ENCODE results near the gene TBL2.
"Not testable (repeated sequence)": the region's sequence is repeated elsewhere in the genome, so short reads cannot be mapped to it uniquely, and the experiment has no call there.

The TBL2 gene

DNA sequence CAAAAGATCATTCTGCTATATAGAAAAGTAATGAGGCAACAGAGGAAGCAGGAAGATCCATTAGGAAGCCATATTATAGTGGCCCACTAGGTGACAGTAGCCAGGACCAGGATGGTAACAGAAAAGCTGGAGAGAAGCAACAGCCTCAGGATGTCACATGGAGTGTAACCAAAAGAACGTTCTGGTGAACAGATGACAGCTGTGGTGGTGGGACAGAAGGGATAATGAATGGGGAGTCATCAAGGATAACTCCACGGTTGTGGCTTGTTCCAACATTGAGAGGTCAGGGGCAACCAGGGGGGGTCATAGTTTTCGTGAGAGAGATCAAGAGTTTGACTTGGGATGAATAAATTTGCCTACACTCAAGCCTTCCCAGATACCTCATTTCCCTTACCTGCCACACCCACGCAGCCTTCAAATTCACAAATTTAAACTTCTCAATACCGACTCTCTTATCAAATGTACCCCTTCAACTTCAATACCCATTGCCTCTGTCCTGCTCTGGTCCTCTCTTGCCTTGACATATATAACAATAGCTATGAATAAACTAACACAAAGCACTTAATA, 9.3 kb downstream of the TBL2 start:
- DNase-seq: no peak

DNA sequence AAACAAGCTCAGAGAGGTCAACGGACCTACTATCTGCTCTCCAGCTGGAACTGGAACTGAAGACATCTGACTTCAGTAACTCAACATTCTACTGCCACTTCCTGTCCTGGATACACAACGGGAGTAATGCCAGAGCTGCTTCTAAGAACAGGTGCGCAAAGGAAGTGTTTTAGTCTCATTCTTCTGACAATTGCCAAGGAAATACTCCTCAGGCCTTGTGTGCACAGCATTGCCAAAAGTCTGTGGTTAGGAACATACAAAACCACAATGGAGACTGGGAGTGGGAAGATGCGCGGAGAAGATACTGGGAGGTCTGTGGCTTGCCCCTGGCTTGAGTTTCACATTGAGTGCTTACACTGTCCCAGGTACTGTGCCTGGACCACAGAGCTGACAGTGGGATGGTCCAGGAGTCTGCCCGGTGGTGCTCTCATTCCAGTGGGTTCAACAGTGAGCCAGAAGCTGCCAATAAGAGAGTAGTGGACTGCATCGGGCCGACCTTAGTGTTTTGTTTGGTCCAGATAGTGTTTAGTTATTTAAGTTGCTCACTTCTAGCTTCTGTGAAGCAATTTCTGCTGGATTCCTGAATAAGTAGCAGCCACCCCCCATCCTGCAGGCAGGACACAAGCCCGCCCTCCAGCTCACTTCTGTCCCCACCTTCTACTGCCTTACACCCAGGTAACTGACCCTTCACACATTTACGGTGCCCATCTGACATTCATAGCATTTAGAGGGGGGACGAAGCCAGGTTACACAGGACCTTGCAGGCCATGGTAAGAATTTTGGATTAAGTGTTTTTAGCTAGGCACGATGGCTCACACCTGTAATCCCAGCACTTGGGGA, 10.3 kb downstream of the TBL2 start:
- DNase-seq: no peak

- no peak for DNase-seq
These were observed 11.2 kb downstream of the TBL2 start for GRCh38 chr7:73567140-73567539.

DNA sequence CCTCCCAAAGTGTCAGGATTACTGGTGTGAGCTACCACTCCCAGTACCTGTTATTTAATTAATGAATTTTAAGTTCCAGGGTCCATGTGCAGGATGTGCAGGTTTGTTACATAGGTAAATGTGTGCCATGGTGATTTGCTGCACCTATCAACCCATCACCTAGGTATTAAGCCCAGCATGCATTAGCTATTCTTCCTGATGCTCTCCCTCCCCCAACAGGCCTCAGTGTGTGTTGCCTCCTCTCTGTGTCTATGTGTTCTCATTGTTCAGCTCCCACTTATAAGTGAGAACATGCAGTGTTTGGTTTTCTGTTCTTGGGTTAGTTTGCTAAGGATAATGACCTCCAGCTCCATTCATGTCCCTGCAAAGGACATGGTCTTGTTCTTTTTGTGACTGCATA, 11.9 kb downstream of the TBL2 start:
- not testable (repeated sequence) for DNase-seq

- no peak for DNase-seq
These were observed 12.6 kb downstream of the TBL2 start for GRCh38 chr7:73565675-73566340.

- DNase-seq: no peak
These were observed 18.1 kb downstream of the TBL2 start for GRCh38 chr7:73560109-73560835.

GRCh38 chr7:73557397-73558257, 20.8 kb downstream of the TBL2 start, which contains the start of gene BCL7B:
BCL7B (minus strand) TSS chr7:73557690; CDS start chr7:73557578, 112 bp downstream.
- peak; percentile 68 for DNase-seq

DNA sequence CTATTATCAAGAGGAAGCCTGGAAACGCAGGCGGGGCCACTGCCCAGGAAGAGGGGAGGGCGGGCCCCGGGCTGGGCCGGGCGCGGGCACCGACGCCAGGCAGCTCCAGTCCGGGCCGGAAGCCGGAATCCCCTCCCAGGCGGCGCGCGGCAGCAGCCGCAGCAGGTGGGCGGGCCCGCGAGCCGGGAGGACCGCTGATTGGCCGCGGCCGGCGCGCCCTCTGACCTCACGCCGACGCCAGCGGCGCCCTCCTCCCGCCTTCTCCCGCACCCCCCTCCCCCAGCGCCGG, 21.3 kb downstream of the TBL2 start:
- DNase-seq: peak; percentile 90

DNA sequence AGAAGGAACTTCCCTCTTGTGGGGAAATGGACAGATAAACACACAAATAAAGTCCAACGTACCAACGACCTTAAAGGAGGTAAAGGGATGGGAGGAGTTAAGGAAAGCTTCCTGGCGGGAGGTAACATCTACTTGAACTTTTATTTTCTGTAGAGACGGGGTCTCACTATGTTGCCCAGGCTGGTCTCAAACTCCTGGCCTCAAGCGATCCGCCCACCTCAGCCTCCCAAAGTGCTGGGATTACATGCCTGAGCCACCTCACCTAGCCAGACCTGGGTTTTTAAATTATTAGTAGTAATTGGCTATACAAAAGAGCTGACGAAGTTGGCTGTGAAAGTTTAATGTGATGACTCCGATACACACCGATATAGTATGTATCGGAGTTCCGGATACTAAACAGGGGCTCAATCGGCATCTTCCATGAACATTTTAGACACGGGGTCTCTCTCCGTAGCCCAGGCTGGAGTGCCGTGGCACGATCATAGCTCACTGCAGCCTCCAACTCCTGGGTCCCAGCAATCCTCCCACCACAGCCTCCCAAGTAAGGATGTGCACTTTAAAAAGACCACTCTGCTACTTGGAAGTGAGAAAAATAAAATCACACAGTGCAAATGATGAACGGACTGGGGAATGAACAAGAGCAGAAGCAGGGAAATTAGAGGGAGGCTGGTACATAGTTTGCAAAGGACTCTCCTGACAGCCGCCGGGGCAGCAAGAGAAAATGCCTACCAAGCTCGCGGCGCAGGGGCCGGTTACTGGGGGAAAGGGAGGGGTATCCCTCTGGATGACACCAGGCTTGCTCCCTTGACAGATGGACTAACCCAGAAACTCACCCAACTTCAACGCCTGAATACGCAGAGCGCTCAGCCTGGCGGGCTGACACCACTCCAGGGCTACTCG, 21.9 kb downstream of the TBL2 start:
- DNase-seq: no peak

GRCh38 chr7:73555411-73555982, 22.9 kb downstream of the TBL2 start:
- DNase-seq: no peak

DNA sequence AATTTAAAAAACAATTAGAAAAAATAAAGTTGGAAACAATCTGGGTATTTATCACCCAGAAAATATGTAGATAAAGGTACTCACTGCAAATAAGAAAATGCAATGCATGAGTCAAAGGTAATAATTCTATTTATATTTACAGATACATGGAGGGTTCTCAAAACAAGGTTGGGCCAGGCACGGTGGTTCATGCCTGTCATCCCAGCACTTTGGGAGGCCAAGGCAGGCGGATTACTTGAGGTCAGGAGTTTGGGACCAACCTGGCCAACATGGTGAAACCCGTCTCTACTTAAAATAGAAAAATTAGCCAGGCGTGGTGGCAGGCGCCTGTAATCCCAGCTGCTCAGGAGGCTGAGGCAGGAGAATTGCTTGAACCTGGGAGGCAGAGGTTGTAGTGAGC, 28.3 kb downstream of the TBL2 start:
- not testable (repeated sequence) for DNase-seq

- DNase-seq: no peak
These were observed 29.2 kb downstream of the TBL2 start for GRCh38 chr7:73549176-73549575.

DNA sequence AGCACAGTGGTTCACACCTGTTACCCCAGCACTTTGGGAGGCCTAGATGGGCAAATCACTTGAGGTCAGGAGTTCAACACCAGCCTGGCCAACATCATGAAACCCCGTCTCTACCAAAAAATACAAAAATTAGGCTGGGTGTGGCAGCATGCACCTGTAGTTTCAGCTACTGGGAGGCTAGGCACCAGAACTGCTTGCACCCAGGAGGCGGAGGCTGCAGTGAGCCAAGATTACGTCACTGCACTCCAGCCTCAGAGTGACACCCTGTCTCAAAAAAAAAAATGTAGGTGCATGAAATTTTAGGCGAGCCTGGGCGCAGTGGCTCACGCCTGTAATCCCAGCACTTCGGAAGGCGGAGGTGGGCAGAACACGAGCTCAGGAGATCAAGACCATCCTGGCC, 30.5 kb downstream of the TBL2 start:
- no peak for DNase-seq

- DNase-seq: no peak
These were observed 33.7 kb downstream of the TBL2 start for GRCh38 chr7:73544678-73545077.

- DNase-seq: no peak
These were observed 36.7 kb downstream of the TBL2 start for GRCh38 chr7:73541722-73542121.

DNA sequence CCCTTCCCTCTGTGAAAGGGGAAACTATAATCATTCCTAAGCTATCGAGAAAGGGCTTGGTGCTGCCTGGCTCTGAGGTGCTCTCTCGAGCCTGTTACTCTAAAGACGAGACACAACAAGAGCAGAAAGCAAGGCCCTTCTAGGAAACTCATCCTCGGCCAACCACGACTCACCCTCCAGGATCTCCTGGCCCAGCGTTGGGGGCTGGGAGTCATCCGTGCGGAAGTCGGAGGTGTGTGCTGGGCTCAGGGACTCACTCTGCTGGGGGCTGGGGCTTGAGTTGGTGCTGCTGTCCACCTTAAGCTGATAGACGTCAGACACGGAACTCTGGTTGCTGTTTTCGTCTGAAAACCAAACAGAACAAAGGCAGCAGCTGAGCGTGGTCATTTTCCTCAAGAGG, 38.7 kb downstream of the TBL2 start:
- no peak for DNase-seq

- not testable (repeated sequence) for DNase-seq
These were observed 39.9 kb downstream of the TBL2 start for GRCh38 chr7:73538510-73538909.

DNA sequence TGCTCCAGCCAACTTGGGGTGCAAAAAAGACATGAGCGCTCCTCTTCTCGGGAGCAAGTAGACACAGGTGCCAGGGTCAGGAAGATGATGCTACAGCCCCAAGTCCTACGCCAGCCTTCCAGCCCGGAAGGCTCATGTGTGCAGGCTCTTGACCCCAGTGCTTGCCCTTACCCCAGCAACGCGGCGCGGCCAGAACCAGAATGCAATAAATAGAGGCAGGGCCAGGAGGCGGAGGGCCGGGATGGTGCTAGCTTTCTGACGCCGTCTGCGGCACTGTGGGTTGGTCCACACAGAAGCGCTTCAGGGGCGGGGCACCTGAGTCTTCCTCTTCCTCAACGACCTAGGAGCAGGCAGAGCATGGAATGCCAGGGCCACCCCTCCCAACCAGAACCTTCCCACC, 41.3 kb downstream of the TBL2 start:
- DNase-seq: no peak

DNA sequence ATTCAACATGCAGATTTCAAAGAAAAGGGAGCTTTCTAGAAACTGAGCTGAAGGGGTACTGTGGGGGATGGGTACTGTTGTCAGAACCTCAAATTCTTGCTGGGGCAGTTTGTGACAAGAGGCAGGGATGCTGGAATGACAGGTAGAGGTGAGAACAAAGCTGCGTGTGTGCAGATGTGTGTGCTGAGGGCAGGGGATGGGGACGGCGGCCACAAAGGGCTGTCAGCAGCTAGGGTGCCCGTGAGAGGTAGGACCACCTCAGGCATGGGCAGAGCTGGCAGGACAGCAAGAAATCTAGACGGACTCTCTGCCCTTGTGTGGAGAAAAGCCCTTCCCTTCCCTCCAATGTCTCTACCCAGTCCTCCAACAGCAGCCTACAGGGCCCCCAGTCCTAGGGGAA, 41.9 kb downstream of the TBL2 start:
- no peak for DNase-seq

DNA sequence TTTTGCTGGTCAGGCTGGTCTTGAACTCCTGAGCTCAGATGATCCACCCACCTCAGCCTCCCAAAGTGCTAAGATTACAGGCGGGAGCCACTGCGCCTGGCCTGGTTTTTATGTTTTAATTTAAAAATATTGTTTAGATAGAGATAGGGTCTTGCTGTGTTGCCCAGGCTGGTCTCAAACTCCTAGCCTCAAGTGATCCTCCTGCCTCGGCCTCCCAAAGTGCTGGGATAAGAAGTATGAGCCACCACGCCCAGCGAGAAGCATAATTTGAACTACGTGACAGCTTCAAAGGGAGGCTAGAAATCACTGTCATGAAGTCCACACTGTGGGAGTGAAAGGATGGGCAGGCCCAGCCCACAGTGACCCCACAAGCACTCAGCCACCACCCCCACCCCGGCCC, 42.5 kb downstream of the TBL2 start:
- not testable (repeated sequence) for DNase-seq

- no peak for DNase-seq
These were observed 44.6 kb downstream of the TBL2 start for GRCh38 chr7:73533742-73534141.

Data from midbrain (tissue), 1 donor.